H9 (cell line): Measurements from ENCODE around the gene TTC7B. TPM values are rescaled to one million over a fixed set of nuclear protein-coding genes. Genes with fewer than 3 reads are reported as not detected.

Experiments
- DNase-seq: peaks from one replicate; pipeline ENCODE4 v3.0.0-alpha.2; 2017
- H2AFZ ChIP-seq: one replicate; pipeline ENCODE4 v1.6.1; 2013; ENCODE audit warnings: mild to moderate bottlenecking, low read length, control low read depth, moderate library complexity
- H2AK5ac ChIP-seq: 2 replicates; pipeline ENCODE4 v1.6.1; 2013; ENCODE audit warnings: low read length, control low read depth, mixed read lengths; ENCODE audit not compliant: insufficient read length
- H2BK120ac ChIP-seq: one replicate; pipeline ENCODE4 v1.6.1; 2013; ENCODE audit warnings: low read depth, mild to moderate bottlenecking, low read length, control low read depth, inconsistent platforms; ENCODE audit not compliant: poor library complexity, severe bottlenecking
- H2BK12ac ChIP-seq: 2 replicates; pipeline ENCODE4 v1.6.1; 2013; ENCODE audit warnings: low read length, control low read depth, mixed read lengths, low read depth; ENCODE audit not compliant: insufficient read length
- H2BK15ac ChIP-seq: 2 replicates; pipeline ENCODE4 v1.6.1; 2013; ENCODE audit warnings: low read depth, low read length, control low read depth
- H2BK20ac ChIP-seq: one replicate; pipeline ENCODE4 v1.6.1; 2013; ENCODE audit warnings: low read depth, mild to moderate bottlenecking, low read length, control low read depth, inconsistent platforms; ENCODE audit not compliant: poor library complexity, severe bottlenecking
- H2BK5ac ChIP-seq: 2 replicates; pipeline ENCODE4 v1.6.1; 2013; ENCODE audit warnings: low read length, control low read depth, mixed read lengths; ENCODE audit not compliant: insufficient read length
- H3K14ac ChIP-seq: 2 replicates; pipeline ENCODE4 v1.6.1; 2013; ENCODE audit warnings: low read length, control low read depth; ENCODE audit not compliant: insufficient read depth
- H3K18ac ChIP-seq: 2 replicates; pipeline ENCODE4 v1.6.1; 2013; ENCODE audit warnings: low read depth, mild to moderate bottlenecking, mixed read lengths, low read length, control low read depth; ENCODE audit not compliant: insufficient read length
- H3K23ac ChIP-seq: 2 replicates; pipeline ENCODE4 v1.6.1; 2013; ENCODE audit warnings: low read length, control low read depth, mixed read lengths, low read depth; ENCODE audit not compliant: insufficient read length
- H3K23me2 ChIP-seq: 2 replicates; pipeline ENCODE4 v1.6.1; 2013; ENCODE audit warnings: low read depth, mild to moderate bottlenecking, mixed read lengths, low read length, control low read depth; ENCODE audit not compliant: insufficient read length, poor library complexity, severe bottlenecking
- H3K27ac ChIP-seq: 2 replicates; pipeline ENCODE4 v1.5.1; 2013; ENCODE audit warnings: low read length, control low read depth, mixed read lengths, low read depth; ENCODE audit not compliant: insufficient read length
- H3K27me3 ChIP-seq: 2 replicates; pipeline ENCODE4 v1.6.1; 2013; ENCODE audit warnings: low read length, control low read depth, inconsistent platforms; ENCODE audit not compliant: insufficient read depth
- H3K4ac ChIP-seq: 2 replicates; pipeline ENCODE4 v1.6.1; 2013; ENCODE audit warnings: low read depth, mild to moderate bottlenecking, control low read depth, inconsistent platforms, low read length, moderate library complexity
- H3K4me1 ChIP-seq: 2 replicates; pipeline ENCODE4 v1.6.1; 2013; ENCODE audit warnings: low read length, control low read depth, inconsistent platforms; ENCODE audit not compliant: insufficient read depth
- H3K4me2 ChIP-seq: 2 replicates; pipeline ENCODE4 v1.6.1; 2013; ENCODE audit warnings: low read length, control low read depth, mixed read lengths; ENCODE audit not compliant: insufficient read length, insufficient read depth
- H3K56ac ChIP-seq: 2 replicates; pipeline ENCODE4 v1.6.1; 2013; ENCODE audit warnings: low read depth, mild to moderate bottlenecking, mixed read lengths, low read length, control low read depth; ENCODE audit not compliant: insufficient read length
- H3K79me1 ChIP-seq: 2 replicates; pipeline ENCODE4 v1.6.1; 2013; ENCODE audit warnings: low read depth, mild to moderate bottlenecking, moderate library complexity, low read length, control low read depth, inconsistent platforms; ENCODE audit not compliant: insufficient read depth, poor library complexity, severe bottlenecking
- H3K79me2 ChIP-seq: 2 replicates; pipeline ENCODE4 v1.6.1; 2013; ENCODE audit warnings: low read length, control low read depth, inconsistent platforms; ENCODE audit not compliant: insufficient read depth
- H3K9ac ChIP-seq: 2 replicates; pipeline ENCODE4 v1.6.1; 2013; ENCODE audit warnings: low read length, control low read depth, mixed read lengths; ENCODE audit not compliant: insufficient read length; ENCODE audit errors: extremely low read depth
- H3K9me3 ChIP-seq: one replicate; pipeline ENCODE4 v1.6.1; 2013; ENCODE audit warnings: low read depth, low read length, inconsistent platforms; ENCODE audit not compliant: control insufficient read depth
- H3T11ph ChIP-seq: one replicate; pipeline ENCODE4 v1.6.1; 2013; ENCODE audit warnings: mild to moderate bottlenecking, low read length, control low read depth, inconsistent platforms
- H4K20me1 ChIP-seq: one replicate; pipeline ENCODE4 v1.6.1; 2013; ENCODE audit not compliant: control insufficient read depth, insufficient read length, insufficient read depth
- H4K5ac ChIP-seq: 2 replicates; pipeline ENCODE4 v1.6.1; 2013; ENCODE audit warnings: low read depth, mild to moderate bottlenecking, mixed read lengths, low read length, control low read depth; ENCODE audit not compliant: insufficient read length
- H4K8ac ChIP-seq: replicated peaks from 2 replicates; pipeline ENCODE4 v1.6.1; 2013; ENCODE audit warnings: low read length, control low read depth, mixed read lengths, low read depth; ENCODE audit not compliant: insufficient read length
- H4K91ac ChIP-seq: 2 replicates; pipeline ENCODE4 v1.6.1; 2013; ENCODE audit warnings: low read depth, mild to moderate bottlenecking, moderate library complexity, mixed read lengths, low read length, control low read depth; ENCODE audit not compliant: insufficient read length
- H3K27ac Mint-ChIP-seq, 3 experiments: 2 replicates in 2 of 3; 3 replicates in 1 of 3; pipeline ENCODE4 v1.8.0; 2020 to 2021; ENCODE audit warnings: mixed read lengths in 3 of 3, mild to moderate bottlenecking in 1 of 3, moderate library complexity in 1 of 3
- H3K27me3 Mint-ChIP-seq: 2 replicates; pipeline ENCODE4 v1.8.0; 2021; ENCODE audit warnings: low read depth, mild to moderate bottlenecking, moderate library complexity, mixed read lengths
- H3K36me3 Mint-ChIP-seq, 3 experiments: 2 replicates in 2 of 3; 3 replicates in 1 of 3; pipeline ENCODE4 v1.8.0; 2020 to 2021; ENCODE audit warnings: low read depth in 3 of 3, mixed read lengths in 3 of 3; ENCODE audit not compliant: insufficient read depth in 1 of 3
- H3K4me1 Mint-ChIP-seq, 2 experiments: 2 replicates each; pipeline ENCODE4 v1.8.0; 2020; ENCODE audit warnings: mixed read lengths in 2 of 2
- H3K4me3 Mint-ChIP-seq, 2 experiments: 2 replicates in 1 of 2; 3 replicates in 1 of 2; pipeline ENCODE4 v1.8.0; 2020 to 2021; ENCODE audit warnings: mild to moderate bottlenecking in 2 of 2, mixed read lengths in 2 of 2, moderate library complexity in 1 of 2
- H3K9me3 Mint-ChIP-seq, 2 experiments: 2 replicates in 1 of 2; 3 replicates in 1 of 2; pipeline ENCODE4 v1.8.0; 2020; ENCODE audit warnings: mild to moderate bottlenecking in 2 of 2, mixed read lengths in 2 of 2, moderate library complexity in 1 of 2
- WGBS: extraction: QIAGEN DNeasy Blood & Tissue Kit; methylation state at CpG from one replicate; pipeline ENCODE4 v1.1.7; 2013; ENCODE audit warnings: missing lambda C conversion rate, low lambda C conversion rate, mixed read lengths; ENCODE audit not compliant: insufficient read length; ENCODE audit errors: extremely low coverage; 5-methylcytosine and 5-hydroxymethylcytosine counted together
- total RNA-seq: library from RNA; stranded (reverse); gene quantifications from 2 replicates; pipeline ENCODE4 v1.2.1, GENCODE V29; 2021
- TF ChIP-seq, protein P1 (sequence below): fragments of 200-600 bp; sonication (generic); conservative IDR thresholded peaks from 3 replicates; pipeline ENCODE4 v1.8.0; 2021; ENCODE audit warnings: antibody characterized with exemption, mild to moderate bottlenecking

The TTC7B gene
- total RNA-seq, 1 experiment from 2014 or later, result 33.7 TPM

DNA sequence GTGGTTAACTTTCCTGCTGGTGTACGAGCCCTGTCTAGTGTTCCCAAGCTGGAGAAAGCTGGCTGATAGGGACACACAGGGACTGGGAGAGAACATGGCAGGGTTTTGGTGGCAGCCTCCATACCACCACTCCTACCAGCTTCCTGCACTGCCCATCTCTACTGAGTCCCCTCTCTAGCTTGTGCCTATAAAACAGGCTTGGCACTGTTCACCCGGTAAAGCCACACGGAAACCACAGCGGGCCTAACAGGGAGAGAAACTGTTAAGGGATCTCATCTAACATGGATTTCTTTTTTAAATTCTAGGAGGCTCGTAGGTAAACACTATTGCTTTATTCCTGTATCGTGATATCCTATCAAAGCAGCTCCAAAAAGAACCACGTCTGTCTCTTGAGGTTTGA lies 204.7 kb downstream of the TTC7B start:
- no peak overlapping the region for H3K23ac ChIP-seq
- H4K91ac ChIP-seq, result no peak overlapping the region
- Mint-ChIP-seq H3K36me3 (no peaks in the 10 kb centered on the region; a peak in 1 of 7 replicates), H3K27me3 (no peaks in the 10 kb centered on the region), H3K27ac (peak overlapping the region in 1 of 3 experiments; percentile 54; a peak in 1 of 7 replicates), H3K4me3 (no peak overlapping the region), H3K4me1 (peaks cover 36 to 45% of the 10 kb centered on the region in 2 experiments), H3K9me3 (no peaks in the 10 kb centered on the region)
- H2AFZ ChIP-seq, result no peak overlapping the region
- no CpG with 5 or more reads among the region's 7 CpGs for WGBS
- DNase-seq, result no peak
- H3K27ac ChIP-seq, result no peak overlapping the region
- H2BK12ac ChIP-seq, result no peak overlapping the region
- TF ChIP-seq, protein P1, sequence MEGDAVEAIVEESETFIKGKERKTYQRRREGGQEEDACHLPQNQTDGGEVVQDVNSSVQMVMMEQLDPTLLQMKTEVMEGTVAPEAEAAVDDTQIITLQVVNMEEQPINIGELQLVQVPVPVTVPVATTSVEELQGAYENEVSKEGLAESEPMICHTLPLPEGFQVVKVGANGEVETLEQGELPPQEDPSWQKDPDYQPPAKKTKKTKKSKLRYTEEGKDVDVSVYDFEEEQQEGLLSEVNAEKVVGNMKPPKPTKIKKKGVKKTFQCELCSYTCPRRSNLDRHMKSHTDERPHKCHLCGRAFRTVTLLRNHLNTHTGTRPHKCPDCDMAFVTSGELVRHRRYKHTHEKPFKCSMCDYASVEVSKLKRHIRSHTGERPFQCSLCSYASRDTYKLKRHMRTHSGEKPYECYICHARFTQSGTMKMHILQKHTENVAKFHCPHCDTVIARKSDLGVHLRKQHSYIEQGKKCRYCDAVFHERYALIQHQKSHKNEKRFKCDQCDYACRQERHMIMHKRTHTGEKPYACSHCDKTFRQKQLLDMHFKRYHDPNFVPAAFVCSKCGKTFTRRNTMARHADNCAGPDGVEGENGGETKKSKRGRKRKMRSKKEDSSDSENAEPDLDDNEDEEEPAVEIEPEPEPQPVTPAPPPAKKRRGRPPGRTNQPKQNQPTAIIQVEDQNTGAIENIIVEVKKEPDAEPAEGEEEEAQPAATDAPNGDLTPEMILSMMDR, result no peak
- no peaks in the 10 kb centered on the region for H3K27me3 ChIP-seq
- H3K9ac ChIP-seq, result no peak overlapping the region
- H3K4ac ChIP-seq, result no peak overlapping the region
- no peak overlapping the region for H3T11ph ChIP-seq
- H3K56ac ChIP-seq, result no peak overlapping the region
- H3K4me2 ChIP-seq, result no peak overlapping the region
- no peak overlapping the region for H4K5ac ChIP-seq
- no peaks in the 10 kb centered on the region for H4K20me1 ChIP-seq
- H3K23me2 ChIP-seq, result no peaks in the 10 kb centered on the region
- H2BK120ac ChIP-seq, result no peak overlapping the region
- no peak overlapping the region for H2BK5ac ChIP-seq
- H4K8ac ChIP-seq, result no peak overlapping the region
- no peak overlapping the region for H2BK15ac ChIP-seq
- H3K9me3 ChIP-seq, result no peaks in the 10 kb centered on the region
- no peak overlapping the region for H2BK20ac ChIP-seq
- H3K79me2 ChIP-seq, result no peaks in the 10 kb centered on the region
- peaks cover 5% of the 10 kb centered on the region; the same call in 1 of the 2 replicates for H3K4me1 ChIP-seq
- no peak overlapping the region for H3K14ac ChIP-seq
- H2AK5ac ChIP-seq, result no peak overlapping the region
- no peak overlapping the region for H3K18ac ChIP-seq
- H3K79me1 ChIP-seq, result no peaks in the 10 kb centered on the region
